DOHH2 (cell line): ENCODE measurements around the gene TRPM2.

Experiments used
- CTCF ChIP-seq: fragments of 200-600 bp; sonication (generic); IDR thresholded peaks from one replicate; pipeline ENCODE4 v1.5.1; 2014; ENCODE audit warnings: antibody characterized with exemption, mild to moderate bottlenecking, low read depth, low read length; ENCODE audit not compliant: poor library complexity, severe bottlenecking
- EZH2phosphoT487 ChIP-seq: fragments of 200-600 bp; sonication (generic); IDR thresholded peaks from 2 replicates; pipeline ENCODE4 v1.6.1; 2017; ENCODE audit warnings: borderline replicate concordance, mild to moderate bottlenecking, antibody characterized with exemption, low read length, moderate library complexity, mixed read lengths

- TF ChIP-seq CTCF (no peak), EZH2phosphoT487 (no peak)
Measured at GRCh38 chr21:44420416-44421205, 67.2 kb downstream of the TRPM2 start.
